ENCODE data around the gene ZNF397. TPM values are rescaled to one million over a fixed set of nuclear protein-coding genes. Genes with fewer than 3 reads are reported as not detected.

The ZNF397 gene
- total and polyA plus RNA-seq, 4 donors = 3.8 to 20.0 (median 9.6) TPM

GRCh38 chr18:35220424-35220823 lies 20.4 kb upstream of the ZNF397 start:
- no peaks in the 10 kb centered on the region for H3K4me1 ChIP-seq (ENCODE audit: control insufficient read depth in 4 of 4, insufficient read depth in 4 of 4, low read length in 3 of 4)
- H3K9ac ChIP-seq (ENCODE audit: low read depth in 1 of 2, low read length in 2 of 2) = no peak overlapping the region
- 74% methylated on average over 6 of the region's 6 CpGs for WGBS
- no peaks in the 10 kb centered on the region for H3K27me3 ChIP-seq (ENCODE audit: control insufficient read depth in 4 of 4, insufficient read depth in 4 of 4, low read length in 3 of 4)
- TF ChIP-seq HNF4A (conservative IDR thresholded peaks at IDR 0.05) = no peak
- TF ChIP-seq SP1 (IDR thresholded peaks at IDR 0.05) = no peak
- no peak for TF ChIP-seq RXRA (IDR thresholded peaks at IDR 0.05)
- TF ChIP-seq NR2F2 (IDR thresholded peaks at IDR 0.05) = no peak
- TF ChIP-seq HNF4G (IDR thresholded peaks at IDR 0.05) = no peak
- TF ChIP-seq MAX (IDR thresholded peaks at IDR 0.05) = no peak
- TF ChIP-seq TAF1 (conservative IDR thresholded peaks at IDR 0.05) = no peak
- TF ChIP-seq FOXA2 (IDR thresholded peaks at IDR 0.05) = no peak
- TF ChIP-seq JUND (IDR thresholded peaks at IDR 0.05) = no peak
- no peak for TF ChIP-seq FOXA1 (IDR thresholded peaks at IDR 0.05)
- no peak for TF ChIP-seq REST (IDR thresholded peaks at IDR 0.05)
- H3K4me3 ChIP-seq (ENCODE audit: low read depth in 1 of 3, low read length in 3 of 3) = no peak overlapping the region
- no peak overlapping the region for H3K27ac ChIP-seq (ENCODE audit: low read depth in 1 of 2, low read length in 2 of 2)
- H3K36me3 ChIP-seq (ENCODE audit: control insufficient read depth in 4 of 4, insufficient read depth in 3 of 4, low read depth in 1 of 4, low read length in 3 of 4) = no peaks in the 10 kb centered on the region
- H3K9me3 ChIP-seq (ENCODE audit: control insufficient read depth in 4 of 4, low read length in 3 of 4) = no peaks in the 10 kb centered on the region
- no peak for DNase-seq (ENCODE audit: low spot score)

- no peak for DNase-seq (ENCODE audit: low spot score)
- WGBS = 91% methylated on average over 3 of the region's 3 CpGs
- no peaks in the 10 kb centered on the region for H3K27me3 ChIP-seq (ENCODE audit: control insufficient read depth in 4 of 4, insufficient read depth in 4 of 4, low read length in 3 of 4)
Observed at GRCh38 chr18:35223797-35224196, 17.0 kb upstream of the ZNF397 start.

More at GRCh38 chr18:35223797-35224196, 17.0 kb upstream of the ZNF397 start:
- Histone ChIP-seq H3K9me3 (ENCODE audit: control insufficient read depth in 4 of 4, low read length in 3 of 4) (no peaks in the 10 kb centered on the region), H3K4me3 (ENCODE audit: low read depth in 1 of 3, low read length in 3 of 3) (no peak overlapping the region), H3K36me3 (ENCODE audit: control insufficient read depth in 4 of 4, insufficient read depth in 3 of 4, low read depth in 1 of 4, low read length in 3 of 4) (no peaks in the 10 kb centered on the region), H3K9ac (ENCODE audit: low read depth in 1 of 2, low read length in 2 of 2) (no peak overlapping the region), H3K4me1 (ENCODE audit: control insufficient read depth in 4 of 4, insufficient read depth in 4 of 4, low read length in 3 of 4) (no peaks in the 10 kb centered on the region), H3K27ac (ENCODE audit: low read depth in 1 of 2, low read length in 2 of 2) (no peak overlapping the region)
- no peak for TF ChIP-seq MAX (IDR thresholded peaks at IDR 0.05)
- no peak for TF ChIP-seq FOXA2 (IDR thresholded peaks at IDR 0.05)
- TF ChIP-seq RAD21 (IDR thresholded peaks at IDR 0.05) = no peak
- no peak for TF ChIP-seq EGR1 (IDR thresholded peaks at IDR 0.05; ENCODE audit: low read depth in 2 of 2)
- no peak for TF ChIP-seq GABPA (IDR thresholded peaks at IDR 0.05 in 1 of 2, conservative IDR thresholded peaks at IDR 0.05 in 1 of 2)
- no peak for TF ChIP-seq ZBTB33 (IDR thresholded peaks at IDR 0.05)
- no peak for TF ChIP-seq YY1 (IDR thresholded peaks at IDR 0.05)
- no peak for TF ChIP-seq CTCF (IDR thresholded peaks at IDR 0.05; ENCODE audit: low read depth, low read length, missing input control)
- TF ChIP-seq SP1 (IDR thresholded peaks at IDR 0.05) = no peak
- no peak for TF ChIP-seq ATF3 (IDR thresholded peaks at IDR 0.05)
- TF ChIP-seq TAF1 (conservative IDR thresholded peaks at IDR 0.05) = no peak
- no peak for TF ChIP-seq HNF4G (IDR thresholded peaks at IDR 0.05)
- TF ChIP-seq NR2F2 (IDR thresholded peaks at IDR 0.05) = no peak
- no peak for TF ChIP-seq HNF4A (conservative IDR thresholded peaks at IDR 0.05)
- TF ChIP-seq JUND (IDR thresholded peaks at IDR 0.05) = no peak
- no peak for TF ChIP-seq FOXA1 (IDR thresholded peaks at IDR 0.05)
- no peak for TF ChIP-seq RXRA (IDR thresholded peaks at IDR 0.05)
- no peak for TF ChIP-seq REST (IDR thresholded peaks at IDR 0.05)

Data from liver (tissue), 9 donors.